ENCODE data around the gene BAHD1.

Gene BAHD1

DNA sequence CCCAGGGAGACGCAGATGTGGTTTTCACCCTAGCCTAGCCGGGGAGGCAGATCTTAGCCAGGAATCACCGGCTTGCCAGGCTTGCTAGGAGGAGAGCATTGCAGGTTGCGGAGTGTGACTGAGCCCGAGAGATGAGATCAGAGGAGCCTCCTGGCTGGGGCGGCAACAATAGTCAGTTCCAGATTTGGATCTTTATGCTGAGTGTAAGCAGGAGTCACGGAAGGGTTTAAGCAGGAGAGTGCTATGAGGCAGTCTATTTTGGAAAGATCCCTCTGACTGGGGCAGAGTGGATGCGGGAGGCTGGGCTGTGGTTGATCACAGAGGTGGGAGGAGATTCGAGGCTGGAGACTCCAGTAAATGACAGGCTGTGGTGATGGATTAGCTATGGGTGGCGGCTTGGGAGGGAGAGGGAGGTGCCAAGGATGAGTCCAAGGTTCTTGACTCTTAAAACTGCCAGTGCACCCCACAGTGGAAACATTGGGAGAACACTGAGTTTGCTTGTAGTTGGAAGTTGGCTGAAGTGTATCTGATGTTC lies 10.4 kb upstream of the BAHD1 start:
- TF ChIP-seq, protein P1, sequence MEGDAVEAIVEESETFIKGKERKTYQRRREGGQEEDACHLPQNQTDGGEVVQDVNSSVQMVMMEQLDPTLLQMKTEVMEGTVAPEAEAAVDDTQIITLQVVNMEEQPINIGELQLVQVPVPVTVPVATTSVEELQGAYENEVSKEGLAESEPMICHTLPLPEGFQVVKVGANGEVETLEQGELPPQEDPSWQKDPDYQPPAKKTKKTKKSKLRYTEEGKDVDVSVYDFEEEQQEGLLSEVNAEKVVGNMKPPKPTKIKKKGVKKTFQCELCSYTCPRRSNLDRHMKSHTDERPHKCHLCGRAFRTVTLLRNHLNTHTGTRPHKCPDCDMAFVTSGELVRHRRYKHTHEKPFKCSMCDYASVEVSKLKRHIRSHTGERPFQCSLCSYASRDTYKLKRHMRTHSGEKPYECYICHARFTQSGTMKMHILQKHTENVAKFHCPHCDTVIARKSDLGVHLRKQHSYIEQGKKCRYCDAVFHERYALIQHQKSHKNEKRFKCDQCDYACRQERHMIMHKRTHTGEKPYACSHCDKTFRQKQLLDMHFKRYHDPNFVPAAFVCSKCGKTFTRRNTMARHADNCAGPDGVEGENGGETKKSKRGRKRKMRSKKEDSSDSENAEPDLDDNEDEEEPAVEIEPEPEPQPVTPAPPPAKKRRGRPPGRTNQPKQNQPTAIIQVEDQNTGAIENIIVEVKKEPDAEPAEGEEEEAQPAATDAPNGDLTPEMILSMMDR (IDR thresholded peaks at IDR 0.05; ENCODE audit: low read length, missing control alignments), result no peak
- no peak for DNase-seq (ENCODE audit: low read depth)
- H3K4me3 ChIP-seq (replicated peaks; ENCODE audit: low read depth, low read length), result no peak overlapping the region

DNA sequence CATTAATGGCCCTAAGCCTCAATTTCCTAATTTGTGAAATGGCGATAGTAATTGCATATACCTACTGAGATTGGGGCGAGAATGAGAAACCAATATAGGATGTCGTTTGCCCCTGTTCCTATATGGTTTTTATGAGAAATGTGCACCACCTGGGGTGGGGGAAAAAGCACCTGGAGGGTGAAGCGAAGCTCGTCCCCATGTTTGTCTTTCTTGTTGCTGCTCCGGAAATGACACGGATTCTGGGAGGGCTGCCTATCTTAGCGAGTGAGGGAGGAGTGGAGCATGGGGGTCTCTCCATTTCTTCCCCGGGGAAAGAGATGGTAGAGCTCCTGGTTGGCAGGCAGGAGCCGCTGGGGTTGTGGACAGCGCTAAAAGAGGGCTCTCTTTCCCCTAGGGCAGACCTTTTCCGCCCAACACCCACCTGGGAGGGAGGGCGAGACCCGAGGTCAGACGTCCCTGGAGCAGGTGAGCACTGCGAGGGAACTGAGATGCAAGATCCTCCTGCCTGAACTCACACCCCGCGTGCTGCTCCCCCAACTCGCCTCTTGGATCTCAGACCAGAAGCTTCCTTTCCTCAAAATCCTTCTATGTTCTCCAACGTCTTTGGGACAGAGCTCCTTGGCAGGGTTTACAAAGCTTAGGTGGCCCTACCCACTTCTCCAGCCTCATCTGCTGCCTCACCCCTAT lies 5.6 kb upstream of the BAHD1 start:
- H3K4me3 ChIP-seq (replicated peaks; ENCODE audit: low read depth, low read length), result no peak overlapping the region
- TF ChIP-seq, protein P1 (IDR thresholded peaks at IDR 0.05; ENCODE audit: low read length, missing control alignments), result no peak
- DNase-seq (ENCODE audit: low read depth), result no peak

DNA sequence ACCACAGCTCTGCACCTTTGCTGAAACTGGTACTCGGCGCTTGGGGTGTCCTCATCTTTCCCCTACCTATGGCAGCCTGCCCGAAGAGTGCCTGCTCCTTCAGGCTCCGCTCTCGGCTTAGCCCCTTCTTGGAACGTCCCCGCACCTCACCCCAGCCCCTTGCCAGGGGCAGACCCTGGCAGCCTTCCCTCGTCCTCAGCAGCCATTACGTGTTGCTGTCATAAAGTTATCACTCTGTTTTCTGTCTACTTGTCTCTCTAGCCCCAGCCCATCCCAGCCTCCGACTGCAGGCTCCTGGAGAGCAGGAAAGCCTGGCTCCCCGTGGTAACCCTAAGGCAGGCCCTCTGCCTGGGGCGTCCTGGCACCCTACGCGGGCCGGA lies 5.1 kb upstream of the BAHD1 start:
- no peak for DNase-seq (ENCODE audit: low read depth)
- TF ChIP-seq, protein P1 (IDR thresholded peaks at IDR 0.05; ENCODE audit: low read length, missing control alignments), result no peak
- no peak overlapping the region for H3K4me3 ChIP-seq (replicated peaks; ENCODE audit: low read depth, low read length)

DNA sequence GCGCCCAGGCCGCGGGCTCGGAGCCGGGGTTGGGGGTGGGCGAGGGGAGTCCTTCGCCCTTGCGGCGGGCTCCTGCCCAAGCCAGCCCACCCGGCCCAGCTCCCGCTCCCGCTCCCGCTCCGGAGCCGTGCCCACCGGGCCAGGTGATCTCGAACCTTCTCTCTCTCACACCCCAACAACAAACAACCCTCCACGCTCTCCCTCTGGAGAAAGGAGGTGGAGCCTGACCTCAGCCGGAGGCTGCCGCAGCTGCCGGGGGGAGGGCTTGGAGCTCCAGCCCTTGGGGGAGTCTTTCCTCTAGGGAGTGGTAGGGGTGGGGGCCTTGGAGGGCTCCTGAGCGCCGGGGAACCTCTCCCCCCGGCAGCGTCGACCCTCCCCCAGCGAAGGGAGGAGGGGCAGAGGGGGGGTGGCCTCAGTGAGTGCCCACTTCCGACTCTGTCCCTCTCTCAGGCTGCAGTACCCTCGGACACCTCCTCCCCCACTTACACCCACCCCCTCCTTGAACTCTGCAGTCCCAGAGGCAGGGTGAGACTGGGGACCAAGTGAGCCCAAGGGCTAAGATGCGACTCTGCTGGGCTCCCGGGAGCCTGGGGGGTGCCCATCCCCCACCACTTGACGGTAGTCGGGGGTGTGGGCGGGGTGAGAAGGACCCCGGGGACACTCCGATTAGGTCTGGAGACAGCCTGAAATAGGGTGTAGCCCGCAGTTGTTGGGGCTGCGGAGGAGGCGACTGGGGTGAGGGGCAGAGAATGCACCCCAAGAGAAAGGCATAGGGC lies 4.4 kb upstream of the BAHD1 start:
- DNase-seq (ENCODE audit: low read depth), result no peak
- peak overlapping the region; percentile 42 for H3K4me3 ChIP-seq (replicated peaks; ENCODE audit: low read depth, low read length)
- TF ChIP-seq, protein P1 (IDR thresholded peaks at IDR 0.05; ENCODE audit: low read length, missing control alignments), result no peak

DNA sequence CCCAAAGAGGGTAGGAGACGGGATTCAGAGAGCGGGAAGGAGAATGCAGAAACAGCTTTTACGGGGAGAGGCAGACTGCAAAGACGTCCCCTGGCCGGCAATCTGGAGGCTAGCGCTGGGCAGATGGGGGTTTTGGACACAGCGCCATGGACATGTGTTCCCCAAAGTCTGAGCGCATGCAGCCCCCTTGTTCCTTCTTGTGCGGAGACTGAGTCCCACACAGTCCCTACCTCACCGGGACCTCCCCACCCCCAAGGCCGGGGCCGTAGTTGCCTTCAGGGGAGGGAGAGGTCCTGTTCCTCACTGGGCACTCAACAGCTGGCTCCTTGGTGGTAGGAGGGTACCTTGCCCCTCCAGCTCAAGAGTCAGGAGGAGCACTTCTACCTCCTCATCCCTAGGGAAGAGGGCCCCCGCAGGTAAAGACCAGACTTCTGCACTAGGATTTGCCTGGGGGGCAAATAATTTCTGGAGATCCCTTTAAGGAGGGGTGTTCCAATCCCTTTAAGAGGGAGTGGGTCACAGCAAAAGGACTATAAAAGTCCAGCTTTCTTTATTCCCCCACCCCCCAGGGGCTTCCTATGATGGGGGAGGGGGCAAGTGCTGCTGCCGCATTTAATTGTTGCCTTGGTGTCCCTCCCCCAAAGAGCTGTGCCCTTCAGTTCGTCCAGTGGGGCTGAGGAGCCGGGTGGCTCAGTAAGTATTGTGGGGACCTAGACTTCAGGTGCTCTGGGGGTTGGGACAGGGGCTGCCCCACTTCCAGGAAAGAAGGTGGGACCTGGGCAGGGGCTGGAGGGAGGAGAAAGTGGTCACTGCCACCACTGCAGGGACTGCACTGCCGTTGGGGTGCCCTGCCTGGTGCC lies 3.6 kb upstream of the BAHD1 start:
- H3K4me3 ChIP-seq (replicated peaks; ENCODE audit: low read depth, low read length), result peak overlapping the region; percentile 42
- no peak for DNase-seq (ENCODE audit: low read depth)
- TF ChIP-seq, protein P1 (IDR thresholded peaks at IDR 0.05; ENCODE audit: low read length, missing control alignments), result no peak

DNA sequence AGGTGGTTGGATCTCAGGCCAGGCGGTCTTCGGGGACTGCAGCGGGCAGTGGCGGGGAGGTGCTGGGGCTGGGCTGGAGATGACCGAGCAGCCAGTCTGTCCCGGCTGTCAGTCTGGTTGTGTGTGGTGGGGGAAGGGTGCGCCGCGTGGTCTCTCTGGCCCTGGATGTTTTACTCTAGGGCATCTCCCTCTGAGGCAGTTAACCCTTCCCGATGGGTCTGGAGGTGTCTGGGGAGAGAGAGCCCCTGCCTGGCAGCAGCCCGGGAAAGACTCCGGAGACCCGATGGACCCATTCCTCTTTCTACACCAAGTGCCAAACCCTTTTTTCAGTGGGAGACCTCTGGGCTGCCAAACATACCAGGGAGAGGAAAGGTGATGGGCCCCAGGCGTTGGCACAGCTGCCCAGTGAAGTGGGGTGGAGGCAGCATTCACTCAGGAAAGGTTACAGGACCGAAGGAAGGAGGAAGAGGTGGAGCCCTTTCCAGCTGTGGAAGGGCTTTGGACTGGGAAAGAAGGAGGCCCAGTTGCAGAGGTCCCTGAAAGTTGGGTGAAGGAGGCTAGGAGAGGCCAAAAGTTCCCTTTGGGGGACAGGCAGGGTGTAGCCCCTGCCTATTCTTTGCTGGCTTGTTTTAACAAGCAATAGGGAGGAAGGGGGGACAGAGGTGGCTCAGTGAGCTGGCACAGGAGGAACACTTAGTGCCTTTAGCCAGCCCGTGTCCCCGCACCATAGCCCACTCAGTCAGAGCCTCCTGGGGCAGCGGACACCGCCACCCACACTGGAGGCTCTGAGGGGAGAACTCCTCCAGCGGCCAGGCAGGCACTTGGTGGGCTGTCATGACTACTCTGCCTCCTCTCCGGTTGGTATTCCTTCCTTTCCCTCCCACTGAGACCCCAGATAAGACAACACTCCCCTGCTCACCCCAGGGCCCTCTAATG lies 2.7 kb upstream of the BAHD1 start:
- no peak overlapping the region for H3K4me3 ChIP-seq (replicated peaks; ENCODE audit: low read depth, low read length)
- no peak for DNase-seq (ENCODE audit: low read depth)
- TF ChIP-seq, protein P1 (IDR thresholded peaks at IDR 0.05; ENCODE audit: low read length, missing control alignments), result no peak
